ENCODE results near the gene ST3GAL6. TPM values are rescaled to one million over a fixed set of nuclear protein-coding genes. Genes with fewer than 3 reads are reported as not detected.
A peak's percentile ranks its signal among the peaks of the same experiment; 100 is the strongest.

The ST3GAL6 gene
- total RNA-seq, 1 donor from 2014 or later = 2.7 TPM

- intact Hi-C loops (cut with DNase I) = no loop called here
- Histone ChIP-seq H3K27me3 (no peaks in the 10 kb centered on the region), H3K4me1 (peaks cover 0 to 7% of the 10 kb centered on the region in 2 donors), H3K9me3 (no peaks in the 10 kb centered on the region), H3K36me3 (no peaks in the 10 kb centered on the region), H3K4me3 (no peak overlapping the region), H3K27ac (no peak overlapping the region)
- no peak for TF ChIP-seq CTCF (IDR thresholded peaks at IDR 0.05)
- no peak for DNase-seq (ENCODE audit: low spot score in 2 of 2)
These were observed 16.3 kb upstream of the ST3GAL6 start for GRCh38 chr3:98746882-98747281.

GRCh38 chr3:98750276-98750919 is 12.7 kb upstream of the ST3GAL6 start:
- no peak for TF ChIP-seq CTCF (IDR thresholded peaks at IDR 0.05)
- no peak for DNase-seq (ENCODE audit: low spot score in 2 of 2)
- Histone ChIP-seq H3K4me1 (peaks cover 0 to 12% of the 10 kb centered on the region in 2 donors), H3K36me3 (no peaks in the 10 kb centered on the region), H3K4me3 (no peak overlapping the region), H3K27me3 (no peaks in the 10 kb centered on the region), H3K9me3 (no peaks in the 10 kb centered on the region), H3K27ac (no peak overlapping the region)
- intact Hi-C loops (cut with DNase I) = no loop called here

GRCh38 chr3:98754483-98754882 is 8.7 kb upstream of the ST3GAL6 start:
- peak overlapping the region in 1 of 2 donors; percentile 14 for H3K27ac ChIP-seq

GRCh38 chr3:98755601-98756000 is 7.5 kb upstream of the ST3GAL6 start:
- Histone ChIP-seq H3K4me1 (peaks cover 0 to 5% of the 10 kb centered on the region in 2 donors), H3K27me3 (no peaks in the 10 kb centered on the region), H3K4me3 (no peak overlapping the region), H3K27ac (peak overlapping the region in 1 of 2 donors; percentile 21), H3K36me3 (no peaks in the 10 kb centered on the region), H3K9me3 (no peaks in the 10 kb centered on the region)
- no peak for DNase-seq (ENCODE audit: low spot score in 2 of 2)
- intact Hi-C loops (cut with DNase I) = no loop called here
- no peak for TF ChIP-seq CTCF (IDR thresholded peaks at IDR 0.05)

More at GRCh38 chr3:98754483-98754882, 8.7 kb upstream of the ST3GAL6 start:
- Histone ChIP-seq H3K4me3 (no peak overlapping the region), H3K36me3 (no peaks in the 10 kb centered on the region), H3K4me1 (peaks cover 0 to 10% of the 10 kb centered on the region in 2 donors), H3K27me3 (no peaks in the 10 kb centered on the region), H3K9me3 (no peaks in the 10 kb centered on the region)
- no peak for DNase-seq (ENCODE audit: low spot score in 2 of 2)
- TF ChIP-seq CTCF (IDR thresholded peaks at IDR 0.05) = no peak
- intact Hi-C loops (cut with DNase I) = no loop called here

GRCh38 chr3:98759629-98760028 is 3.5 kb upstream of the ST3GAL6 start:
- Histone ChIP-seq H3K36me3 (no peaks in the 10 kb centered on the region), H3K27ac (no peak overlapping the region), H3K9me3 (no peaks in the 10 kb centered on the region), H3K4me1 (peaks cover 0 to 25% of the 10 kb centered on the region in 2 donors), H3K4me3 (no peak overlapping the region), H3K27me3 (no peaks in the 10 kb centered on the region)
- no peak for TF ChIP-seq CTCF (IDR thresholded peaks at IDR 0.05)
- intact Hi-C loops (cut with DNase I) = no loop called here
- DNase-seq (ENCODE audit: low spot score in 2 of 2) = no peak

All from ascending aorta (tissue), 2 donors.